ENCODE results near the gene SPRR1A. TPM values are rescaled to one million over a fixed set of nuclear protein-coding genes. Genes with fewer than 3 reads are reported as not detected.

The SPRR1A gene
- not detected in 2 replicates for total RNA-seq

GRCh38 chr1:152983743-152984142, at the start of gene SPRR1A:
SPRR1A (plus strand) TSS chr1:152984081; CDS start chr1:152985231, 1,150 bp downstream.

DNA sequence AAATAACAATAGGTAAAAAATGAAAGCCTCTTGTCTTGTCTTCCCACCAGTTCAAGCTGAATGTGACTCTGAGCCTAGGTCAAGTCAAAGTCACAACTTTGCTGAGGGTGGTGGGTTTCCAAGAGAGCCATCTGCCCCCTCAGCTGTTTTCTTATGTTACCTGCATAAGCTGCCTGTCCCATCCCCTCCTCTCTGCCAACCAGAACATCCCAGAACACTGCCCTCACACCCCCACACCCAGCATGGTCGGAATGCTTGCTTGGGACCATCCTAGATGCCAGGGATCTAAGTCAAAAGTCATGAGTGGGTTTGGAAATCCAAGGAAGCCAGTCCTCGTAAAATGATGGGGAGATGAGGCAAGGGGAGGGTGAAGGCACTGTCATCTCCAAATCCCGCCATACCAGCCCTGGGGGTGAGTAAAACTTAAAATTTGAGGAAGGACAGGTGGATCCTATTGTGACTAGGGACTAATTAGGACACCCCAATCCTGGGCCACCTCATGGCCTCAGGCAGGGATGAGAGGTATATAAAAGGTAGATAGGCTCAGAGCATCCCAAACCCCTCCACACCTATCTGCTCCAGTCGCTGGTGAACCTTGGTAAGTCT, 37.1 kb upstream of the SPRR1A start, which contains the start of gene SPRR5:
Gene SPRR5 (plus strand): TSS at position 556 of the 606 bp plus-strand sequence. CDS start 1,349 bp downstream, outside the sequence.

GRCh38 chr1:152970495-152970894, 13.4 kb upstream of the SPRR1A start, which contains the start of gene SPRR4:
SPRR4 (plus strand) TSS chr1:152970648; CDS start chr1:152971891, 1,243 bp downstream.

GRCh38 chr1:153001382-153001781, 17.5 kb downstream of the SPRR1A start, which contains the start of gene SPRR3:
SPRR3 (plus strand) TSS chr1:153001749; CDS start chr1:153003021, 1,272 bp downstream.

DNA sequence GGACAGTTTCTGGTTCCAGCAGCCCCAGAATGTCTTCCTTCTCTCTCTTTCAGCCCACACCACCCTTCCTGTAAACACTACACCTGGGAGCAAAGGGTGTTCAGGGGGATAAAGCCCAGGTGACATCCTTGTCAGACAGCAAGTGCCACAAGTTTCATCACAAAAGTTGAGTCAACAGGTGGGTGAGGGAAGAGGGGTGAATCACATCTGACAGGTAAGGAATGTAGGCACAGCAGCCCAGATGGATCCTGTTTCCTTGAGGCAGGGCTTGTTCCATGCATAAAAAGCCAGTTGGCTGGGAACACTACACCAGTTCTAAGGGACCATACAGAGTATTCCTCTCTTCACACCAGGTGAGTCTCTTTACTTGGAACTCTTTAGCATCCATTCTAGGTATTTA, 47.0 kb downstream of the SPRR1A start, which contains the start of gene SPRR1B:
Gene SPRR1B (plus strand): TSS at position 309 of the 400 bp plus-strand sequence. CDS start 1,143 bp downstream, outside the sequence.

Other genes starting within 250 kb of the SPRR1A start
- gene KPRP, start 226.1 kb upstream of the SPRR1A start, total RNA-seq = under 0.01 TPM in 1 of 2 replicates, not detected in the other
- gene LCE1F, start 208.9 kb upstream of the SPRR1A start, total RNA-seq = not detected in 2 replicates
- 0.24 TPM in 1 of 2 replicates, not detected in the other for gene LCE1E, start 197.8 kb upstream of the SPRR1A start, total RNA-seq
- not detected in 2 replicates for gene LCE1D, start 187.4 kb upstream of the SPRR1A start, total RNA-seq
- 0.24 and 1.3 TPM in 2 replicates for gene LCE1C, start 177.4 kb upstream of the SPRR1A start, total RNA-seq
- gene LCE1B, start 172.1 kb upstream of the SPRR1A start, total RNA-seq = not detected in 2 replicates
- gene LCE1A, start 156.6 kb upstream of the SPRR1A start, total RNA-seq = not detected in 2 replicates
- gene LCE6A, start 141.2 kb upstream of the SPRR1A start, total RNA-seq = not detected in 2 replicates
- not detected in 2 replicates for gene LCE7A, start 124.1 kb upstream of the SPRR1A start, total RNA-seq
- gene SMCP, start 105.8 kb upstream of the SPRR1A start, total RNA-seq = not detected in 2 replicates
- gene IVL, start 75.5 kb upstream of the SPRR1A start, total RNA-seq = 0.43 and 6.5 TPM in 2 replicates
- not detected in 2 replicates for gene SPRR5, start 36.9 kb upstream of the SPRR1A start, total RNA-seq
- not detected in 2 replicates for gene SPRR4, start 13.4 kb upstream of the SPRR1A start, total RNA-seq
- gene SPRR3, start 17.7 kb downstream of the SPRR1A start, total RNA-seq = 8.9 and 51.4 TPM in 2 replicates
- 14.7 and 15.3 TPM in 2 replicates for gene SPRR1B, start 47.1 kb downstream of the SPRR1A start, total RNA-seq
- 1.1 TPM in 1 of 2 replicates, not detected in the other for gene SPRR2D, start 57.0 kb downstream of the SPRR1A start, total RNA-seq
- 1.9 and 3.0 TPM in 2 replicates for gene SPRR2A, start 73.4 kb downstream of the SPRR1A start, total RNA-seq
- not detected in 2 replicates for gene SPRR2B, start 87.5 kb downstream of the SPRR1A start, total RNA-seq
- gene SPRR2E, start 110.4 kb downstream of the SPRR1A start, total RNA-seq = 0.85 and 0.96 TPM in 2 replicates
- not detected in 2 replicates for gene SPRR2F, start 129.4 kb downstream of the SPRR1A start, total RNA-seq
- not detected in 2 replicates for gene SPRR2G, start 166.8 kb downstream of the SPRR1A start, total RNA-seq
- not detected in 2 replicates for gene LELP1, start 219.3 kb downstream of the SPRR1A start, total RNA-seq
- not detected in 2 replicates for gene PRR9, start 233.5 kb downstream of the SPRR1A start, total RNA-seq

Data from tracheal epithelial cell (primary cell).